GM03348 (cell line): ENCODE data around the gene GYG1.

Experiments used
- DNase-seq: peaks from one replicate; pipeline ENCODE4 v3.0.0; 2012; ENCODE audit warnings: low spot score

GYG1 gene

GRCh38 chr3:149016669-149017541 is 25.6 kb downstream of the GYG1 start:
- peak; percentile 82 for DNase-seq

DNA sequence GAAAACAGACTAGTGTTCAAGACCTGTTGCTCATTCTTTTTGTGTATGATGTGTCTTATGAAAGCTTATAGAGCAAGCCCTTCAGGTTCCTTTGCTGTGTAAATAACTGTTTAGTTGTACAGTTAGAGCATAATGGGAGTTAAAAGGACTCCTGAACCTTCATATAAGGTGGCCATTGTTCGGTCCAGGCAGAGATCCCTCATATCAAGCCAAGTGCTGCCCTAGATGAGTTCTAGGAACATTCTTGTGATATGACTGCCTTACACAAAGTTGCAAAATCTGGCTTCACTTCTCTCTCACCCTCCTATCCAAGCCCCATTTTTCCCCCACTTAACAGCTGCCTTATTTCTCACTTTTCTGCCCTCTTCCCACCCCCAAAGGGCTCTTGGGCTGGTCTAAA is 26.9 kb downstream of the GYG1 start:
- peak; percentile 33 for DNase-seq

DNA sequence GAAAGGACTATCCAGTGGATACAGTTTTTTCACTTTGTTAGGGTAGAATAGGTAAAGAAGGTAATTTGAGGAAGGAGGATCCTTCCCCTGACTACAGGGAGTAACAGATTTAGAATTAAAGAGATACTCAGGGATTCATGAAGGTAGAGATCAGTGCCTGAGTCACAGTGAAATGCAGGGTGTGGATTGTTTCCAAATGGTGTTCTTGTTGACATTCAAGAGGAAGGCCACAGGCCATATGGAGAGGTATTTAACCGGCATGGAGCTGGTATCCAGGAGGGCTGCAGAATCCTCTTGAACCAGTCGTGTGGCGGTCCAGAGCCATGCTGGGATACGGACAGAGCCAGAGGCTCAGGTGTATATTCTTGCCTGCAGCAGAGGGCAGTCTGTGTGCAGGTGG is 28.2 kb downstream of the GYG1 start:
- no peak for DNase-seq

GRCh38 chr3:149020196-149020838 is 29.0 kb downstream of the GYG1 start:
- peak; percentile 28 for DNase-seq

GRCh38 chr3:149020839-149021252 is 29.5 kb downstream of the GYG1 start:
- no peak for DNase-seq

DNA sequence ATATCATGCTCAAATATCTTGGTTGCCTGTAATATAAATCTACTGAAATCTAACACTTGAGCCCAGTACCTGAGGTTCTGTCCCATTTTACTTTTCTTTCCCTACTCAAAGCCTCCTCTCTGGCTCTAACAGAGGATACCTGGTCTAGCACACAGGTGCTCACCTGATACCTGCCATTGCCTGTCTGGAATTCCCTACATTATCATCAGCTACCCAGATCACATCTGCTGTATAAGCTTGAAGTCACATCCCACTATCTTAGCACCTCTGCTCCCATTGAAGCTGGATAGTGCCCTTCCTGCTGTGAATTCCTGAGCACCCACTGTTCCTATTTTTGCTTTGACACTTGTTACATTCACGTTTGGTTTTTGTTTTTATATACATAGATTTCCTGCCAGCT is 30.5 kb downstream of the GYG1 start:
- DNase-seq: no peak

- DNase-seq: no peak
These were observed 32.6 kb downstream of the GYG1 start for GRCh38 chr3:149023951-149024350.

DNA sequence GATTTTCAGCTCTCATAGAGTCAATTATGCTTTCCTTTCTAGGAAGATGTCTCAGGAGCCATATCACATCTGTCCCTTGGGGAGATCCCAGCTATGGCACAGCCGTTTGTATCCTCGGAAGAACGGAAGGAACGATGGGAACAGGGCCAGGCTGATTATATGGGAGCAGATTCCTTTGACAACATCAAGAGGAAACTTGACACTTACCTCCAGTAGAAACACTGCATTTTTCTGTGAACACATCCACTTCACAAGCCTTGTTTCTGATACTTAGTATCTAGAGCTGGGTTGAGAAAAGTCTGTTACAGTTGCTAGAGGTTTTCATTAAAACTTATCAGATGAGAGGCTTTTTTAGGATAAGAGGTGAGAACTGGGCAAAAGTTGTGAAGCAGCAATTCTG is 35.4 kb downstream of the GYG1 start:
- DNase-seq: no peak

GRCh38 chr3:149031096-149031495 is 39.8 kb downstream of the GYG1 start:
- no peak for DNase-seq

DNA sequence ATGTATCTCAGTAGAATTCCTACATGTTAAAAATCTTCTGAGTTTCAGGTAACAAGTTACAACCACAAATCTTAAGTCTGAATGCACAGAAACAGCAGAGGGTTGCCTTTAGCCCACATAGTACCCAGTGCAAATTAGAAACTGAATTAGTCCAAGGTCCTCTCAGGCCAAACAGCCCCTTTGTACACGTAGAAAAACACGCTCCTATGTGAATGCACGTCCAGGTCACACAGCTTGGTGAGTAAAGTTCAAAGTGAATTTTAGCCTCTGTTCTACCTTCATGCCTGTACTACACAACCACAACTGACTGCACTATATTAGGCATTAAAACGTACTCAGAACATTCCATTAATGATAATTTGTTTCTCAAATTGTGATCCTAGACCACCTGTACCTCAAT is 46.3 kb downstream of the GYG1 start:
- no peak for DNase-seq

DNA sequence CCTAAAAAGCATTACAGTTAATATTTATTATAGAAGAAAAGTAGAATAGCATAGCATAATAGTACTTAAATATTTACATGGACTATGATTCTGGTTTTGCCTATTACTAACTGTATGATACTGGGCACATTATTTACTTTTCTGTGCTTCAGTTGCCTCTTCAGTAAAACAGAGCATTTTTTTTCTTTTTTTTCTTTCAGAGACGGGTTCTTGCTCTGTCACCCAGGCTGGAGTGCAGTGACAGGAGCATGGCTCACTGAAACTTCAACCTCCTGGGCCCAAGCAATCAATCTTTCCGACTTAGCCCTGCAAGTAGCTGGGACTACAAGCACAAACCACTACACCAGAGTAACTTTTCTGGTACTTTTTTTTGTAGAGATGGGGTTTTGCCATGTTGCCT is 47.0 kb downstream of the GYG1 start:
- DNase-seq: no peak

- DNase-seq: peak; percentile 26
These were observed 51.5 kb downstream of the GYG1 start for GRCh38 chr3:149042789-149043386.

DNA sequence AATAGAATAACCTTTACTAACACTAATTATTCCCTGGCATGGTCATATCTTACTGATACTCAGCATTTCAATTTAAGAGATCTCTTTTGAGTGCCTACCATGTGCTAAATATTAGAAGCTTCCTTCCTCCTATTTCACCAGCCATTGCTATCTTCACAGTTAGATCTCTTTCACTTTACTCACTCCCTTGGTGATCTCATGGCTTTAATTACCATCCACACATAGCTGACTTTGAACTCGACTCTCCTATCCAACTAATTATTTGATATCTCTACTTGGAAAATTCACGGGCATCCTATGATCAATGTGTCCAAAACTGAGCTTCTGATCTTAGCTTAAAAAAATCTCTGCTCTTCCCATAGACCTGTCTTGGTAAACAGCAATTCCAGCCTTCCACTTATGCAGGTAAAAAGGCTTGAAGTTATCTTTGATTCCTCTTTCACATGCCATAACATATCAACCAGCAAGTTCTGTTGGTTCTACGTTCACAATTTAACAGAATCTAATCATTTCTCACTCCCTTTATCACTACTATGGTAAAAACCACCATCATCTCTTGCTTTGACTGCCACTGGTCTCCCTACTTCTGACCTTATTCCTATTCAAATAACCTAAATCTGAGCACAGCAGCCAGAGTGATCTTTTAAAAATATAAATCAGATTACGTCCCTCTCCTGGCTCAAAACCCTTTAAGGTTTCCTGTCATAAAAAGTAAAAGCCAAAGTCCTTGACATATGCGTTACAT is 53.2 kb downstream of the GYG1 start:
- no peak for DNase-seq

GRCh38 chr3:149055575-149055974 is 64.2 kb downstream of the GYG1 start:
- DNase-seq: no peak

DNA sequence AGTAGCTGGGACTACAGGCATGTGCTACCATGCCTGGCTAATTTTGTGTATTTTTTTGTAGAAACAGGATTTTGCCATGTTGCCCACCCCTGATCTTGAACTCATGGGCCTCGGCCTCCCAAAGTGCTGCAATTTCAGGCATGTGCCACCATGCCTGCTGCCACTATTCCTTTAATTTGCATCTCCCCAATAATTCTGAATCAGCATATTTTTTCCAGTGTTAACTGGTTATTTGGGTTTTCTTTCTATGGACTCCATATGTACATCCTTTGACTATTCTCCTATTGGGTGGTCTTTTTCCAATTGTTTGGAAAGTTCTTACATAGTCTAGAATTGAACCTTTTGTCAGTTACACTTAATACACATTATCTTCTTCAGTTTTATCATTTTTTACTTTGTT is 66.9 kb downstream of the GYG1 start:
- DNase-seq: no peak

- no peak for DNase-seq
These were observed 67.3 kb downstream of the GYG1 start for GRCh38 chr3:149058602-149059001.

GRCh38 chr3:149061776-149062175 is 70.4 kb downstream of the GYG1 start:
- DNase-seq: peak; percentile 12

GRCh38 chr3:149067883-149068282 is 76.5 kb downstream of the GYG1 start:
- DNase-seq: no peak
